Osteocyte (in vitro differentiated cells): Measurements from ENCODE around the gene LAMTOR2. TPM values are rescaled to one million over a fixed set of nuclear protein-coding genes. Genes with fewer than 3 reads are reported as not detected.

Source experiments
- DNase-seq: peaks from one replicate; pipeline ENCODE4 v3.0.0; 2021; ENCODE audit warnings: mixed read lengths; ENCODE audit not compliant: unreplicated experiment; ENCODE audit errors: extremely low spot score
- H3K27ac Mint-ChIP-seq: one replicate; pipeline ENCODE4 v1.8.0; 2021; ENCODE audit warnings: mild to moderate bottlenecking, mixed read lengths; ENCODE audit not compliant: unreplicated experiment
- H3K27me3 Mint-ChIP-seq: one replicate; pipeline ENCODE4 v1.8.0; 2021; ENCODE audit warnings: mixed read lengths; ENCODE audit not compliant: unreplicated experiment
- H3K36me3 Mint-ChIP-seq: one replicate; pipeline ENCODE4 v1.8.0; 2021; ENCODE audit warnings: mixed read lengths; ENCODE audit not compliant: unreplicated experiment
- H3K4me1 Mint-ChIP-seq: one replicate; pipeline ENCODE4 v1.8.0; 2021; ENCODE audit warnings: mixed read lengths; ENCODE audit not compliant: unreplicated experiment
- H3K4me3 Mint-ChIP-seq: one replicate; pipeline ENCODE4 v1.8.0; 2021; ENCODE audit warnings: mild to moderate bottlenecking, moderate library complexity, mixed read lengths; ENCODE audit not compliant: unreplicated experiment
- H3K9me3 Mint-ChIP-seq: one replicate; pipeline ENCODE4 v1.8.0; 2021; ENCODE audit warnings: mixed read lengths; ENCODE audit not compliant: unreplicated experiment
- total RNA-seq: library from RNA; stranded (reverse); gene quantifications from 2 replicates; pipeline ENCODE4 v1.2.1, GENCODE V29; 2021
- TF ChIP-seq, protein P1 (sequence below): fragments of 200-600 bp; sonication (generic); IDR thresholded peaks from 2 replicates; pipeline ENCODE4 v1.5.0; 2021; ENCODE audit warnings: antibody characterized with exemption, mild to moderate bottlenecking, moderate library complexity

Gene LAMTOR2
- total RNA-seq, 1 donor from 2014 or later: 59.9 TPM

DNA sequence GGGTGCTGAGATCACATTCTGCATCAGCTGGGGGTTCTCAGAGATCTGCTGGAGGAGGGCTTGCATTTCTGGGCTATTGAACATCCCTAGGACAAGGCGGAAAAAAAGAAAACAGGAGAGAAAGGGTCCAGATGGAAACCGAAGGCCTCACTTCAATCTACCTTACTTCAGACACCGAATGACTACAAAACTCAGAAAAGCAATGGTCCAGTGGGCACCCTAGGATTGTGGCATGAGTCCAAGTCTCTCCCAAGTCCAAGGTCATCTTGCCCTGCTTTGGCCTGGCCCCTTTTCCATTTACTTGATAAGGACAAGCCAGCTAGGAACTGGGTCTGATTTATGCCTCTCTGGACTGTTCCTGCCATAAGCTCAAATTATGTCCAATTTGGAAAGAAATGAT, 11.8 kb upstream of the LAMTOR2 start:
- Mint-ChIP-seq H3K27ac (no peak overlapping the region), H3K4me3 (no peak overlapping the region), H3K4me1 (no peaks in the 10 kb centered on the region), H3K9me3 (no peaks in the 10 kb centered on the region), H3K27me3 (no peaks in the 10 kb centered on the region), H3K36me3 (peaks cover 8% of the 10 kb centered on the region)
- DNase-seq: no peak
- TF ChIP-seq, protein P1, sequence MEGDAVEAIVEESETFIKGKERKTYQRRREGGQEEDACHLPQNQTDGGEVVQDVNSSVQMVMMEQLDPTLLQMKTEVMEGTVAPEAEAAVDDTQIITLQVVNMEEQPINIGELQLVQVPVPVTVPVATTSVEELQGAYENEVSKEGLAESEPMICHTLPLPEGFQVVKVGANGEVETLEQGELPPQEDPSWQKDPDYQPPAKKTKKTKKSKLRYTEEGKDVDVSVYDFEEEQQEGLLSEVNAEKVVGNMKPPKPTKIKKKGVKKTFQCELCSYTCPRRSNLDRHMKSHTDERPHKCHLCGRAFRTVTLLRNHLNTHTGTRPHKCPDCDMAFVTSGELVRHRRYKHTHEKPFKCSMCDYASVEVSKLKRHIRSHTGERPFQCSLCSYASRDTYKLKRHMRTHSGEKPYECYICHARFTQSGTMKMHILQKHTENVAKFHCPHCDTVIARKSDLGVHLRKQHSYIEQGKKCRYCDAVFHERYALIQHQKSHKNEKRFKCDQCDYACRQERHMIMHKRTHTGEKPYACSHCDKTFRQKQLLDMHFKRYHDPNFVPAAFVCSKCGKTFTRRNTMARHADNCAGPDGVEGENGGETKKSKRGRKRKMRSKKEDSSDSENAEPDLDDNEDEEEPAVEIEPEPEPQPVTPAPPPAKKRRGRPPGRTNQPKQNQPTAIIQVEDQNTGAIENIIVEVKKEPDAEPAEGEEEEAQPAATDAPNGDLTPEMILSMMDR: no peak

- TF ChIP-seq, protein P1: no peak
- Mint-ChIP-seq H3K4me3 (no peak overlapping the region), H3K36me3 (peaks cover 16% of the 10 kb centered on the region), H3K27me3 (no peaks in the 10 kb centered on the region), H3K27ac (no peak overlapping the region), H3K9me3 (no peaks in the 10 kb centered on the region), H3K4me1 (no peaks in the 10 kb centered on the region)
- DNase-seq: no peak
Measured at GRCh38 chr1:156045076-156045475, 9.5 kb upstream of the LAMTOR2 start.

DNA sequence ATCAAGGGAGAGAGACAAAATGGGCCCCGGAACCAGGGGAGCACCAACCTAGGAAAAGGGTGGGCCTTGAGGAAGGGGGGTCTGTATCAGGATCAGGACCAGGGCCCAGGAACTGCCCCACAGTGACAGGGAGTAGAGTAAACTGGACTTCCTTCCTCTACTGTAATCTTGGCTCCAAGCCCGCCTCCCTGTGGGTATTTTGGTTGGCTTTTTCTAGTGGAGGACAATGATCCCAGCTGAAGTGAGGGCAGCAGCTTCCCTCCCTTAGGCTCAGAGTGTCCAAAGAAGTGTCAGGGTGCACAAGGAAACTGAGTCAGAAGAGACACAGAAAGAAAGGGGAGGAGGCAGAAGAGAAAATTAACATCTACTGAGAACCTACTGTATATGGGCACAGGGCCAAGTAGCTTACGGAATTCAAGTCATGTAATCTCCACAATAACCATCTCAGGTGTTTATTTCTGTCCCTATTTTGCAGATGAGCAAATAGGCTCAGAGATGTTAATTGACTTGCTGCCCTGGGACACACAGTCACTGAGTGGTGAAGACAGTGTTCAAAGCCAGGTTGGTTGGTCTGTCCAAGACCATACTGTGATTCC, 5.8 kb upstream of the LAMTOR2 start:
- TF ChIP-seq, protein P1: no peak
- Mint-ChIP-seq H3K4me3 (no peak overlapping the region), H3K27me3 (no peaks in the 10 kb centered on the region), H3K9me3 (no peaks in the 10 kb centered on the region), H3K4me1 (peaks cover 11% of the 10 kb centered on the region), H3K36me3 (peaks cover 10% of the 10 kb centered on the region), H3K27ac (no peak overlapping the region)
- DNase-seq: no peak

- H3K4me3 Mint-ChIP-seq: no peak overlapping the region
Measured at GRCh38 chr1:156050376-156050775, 4.2 kb upstream of the LAMTOR2 start.

DNA sequence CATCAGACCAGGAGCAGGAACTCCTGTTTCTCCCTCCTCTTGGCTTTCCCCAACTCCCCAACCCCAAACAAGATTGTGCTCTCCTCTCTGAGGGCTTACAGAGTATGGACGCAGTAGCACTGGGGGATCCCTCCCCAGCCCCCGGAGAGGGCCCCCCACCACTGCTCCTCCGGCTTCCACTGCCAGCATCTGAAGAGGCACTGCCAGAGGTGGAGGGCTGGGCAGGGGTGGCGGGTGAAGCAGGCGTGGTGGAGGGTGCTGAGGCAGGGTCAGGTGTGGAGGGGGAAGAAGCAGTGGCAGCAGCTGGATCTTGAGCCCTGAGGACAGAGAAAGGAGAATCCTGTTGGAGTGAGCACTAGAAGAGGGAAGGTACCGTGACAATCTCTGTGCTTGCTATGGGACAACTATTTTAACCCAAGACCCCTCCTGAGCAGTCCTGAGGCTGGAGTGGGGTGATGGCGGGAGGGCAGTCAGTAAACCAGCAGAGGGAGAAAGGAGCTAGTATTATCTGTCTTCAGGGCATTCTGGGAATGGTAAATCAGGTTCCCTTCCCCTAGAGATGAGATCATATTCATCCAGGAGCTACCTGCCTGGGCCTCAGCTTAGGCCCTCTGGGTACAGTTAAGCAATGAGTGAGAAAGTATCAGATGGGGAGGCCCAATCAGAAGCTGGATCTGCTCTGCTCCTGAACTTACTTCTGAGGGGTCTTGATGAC, 3.4 kb upstream of the LAMTOR2 start:
- H3K27me3 Mint-ChIP-seq: no peaks in the 10 kb centered on the region
- H3K36me3 Mint-ChIP-seq: peaks cover 10% of the 10 kb centered on the region
- H3K4me3 Mint-ChIP-seq: no peak overlapping the region
- TF ChIP-seq, protein P1: no peak
- peaks cover 23% of the 10 kb centered on the region for H3K4me1 Mint-ChIP-seq
- no peaks in the 10 kb centered on the region for H3K9me3 Mint-ChIP-seq
- no peak for DNase-seq
- peak overlapping the region; percentile 18 for H3K27ac Mint-ChIP-seq

More at GRCh38 chr1:156050376-156050775, 4.2 kb upstream of the LAMTOR2 start:
- Mint-ChIP-seq H3K36me3 (peaks cover 10% of the 10 kb centered on the region), H3K4me1 (peaks cover 18% of the 10 kb centered on the region), H3K27ac (no peak overlapping the region), H3K27me3 (no peaks in the 10 kb centered on the region), H3K9me3 (no peaks in the 10 kb centered on the region)
- no peak for DNase-seq
- TF ChIP-seq, protein P1: no peak
